Heart left ventricle (tissue), 16 donors: ENCODE results near the gene GSX1. TPM values are rescaled to one million over a fixed set of nuclear protein-coding genes. Genes with fewer than 3 reads are reported as not detected.

Experiments
- ATAC-seq, 4 donors: fragments of 200-7000 bp; cut with Tn5 transposase; one replicate each; pipeline ENCODE4 v1.9.1; 2020 to 2022; ENCODE audit warnings: moderate library complexity in 4 of 4, mild to moderate bottlenecking in 3 of 4, moderate number of reproducible peaks in 1 of 4
- DNase-seq, 5 donors: peaks; one replicate each; pipeline ENCODE4 v3.0.0-alpha.2; 2020
- H3K27ac ChIP-seq, 12 donors: fragments of 200-600 bp; sonication (generic) in 4 of 12; one replicate each; pipeline versions ENCODE4 v1.5.0 to v1.8.0; 2016 to 2022; ENCODE audit warnings: mild to moderate bottlenecking in 2 of 12
- H3K27me3 ChIP-seq, 9 donors: fragments of 200-600 bp; sonication (generic) in 2 of 9; one replicate each; pipeline versions ENCODE4 v1.5.1 to v1.8.0; 2016 to 2022; ENCODE audit warnings: mild to moderate bottlenecking in 3 of 9
- H3K36me3 ChIP-seq, 9 donors: fragments of 200-600 bp; sonication (generic) in 2 of 9; one replicate each; pipeline versions ENCODE4 v1.5.0 to v1.8.0; 2018 to 2022; ENCODE audit warnings: mild to moderate bottlenecking in 2 of 9
- H3K4me1 ChIP-seq, 12 donors: fragments of 200-600 bp; sonication (generic) in 4 of 12; one replicate each; pipeline versions ENCODE4 v1.5.0 to v1.8.0; 2016 to 2022; ENCODE audit warnings: mild to moderate bottlenecking in 3 of 12
- H3K4me3 ChIP-seq, 12 donors: fragments of 200-600 bp; sonication (generic) in 4 of 12; one replicate each; pipeline versions ENCODE4 v1.5.0 to v1.8.0; 2017 to 2022; ENCODE audit warnings: mild to moderate bottlenecking in 9 of 12, moderate library complexity in 4 of 12
- H3K9me3 ChIP-seq, 12 donors: fragments of 200-600 bp; sonication (generic) in 4 of 12; one replicate each; pipeline versions ENCODE4 v1.5.0 to v1.8.0; 2016 to 2022; ENCODE audit warnings: mild to moderate bottlenecking in 1 of 12
- POLR2A ChIP-seq, 2 donors: fragments of 450-650 bp; IDR thresholded peaks; one replicate each; pipeline ENCODE4 v1.6.1; 2017; ENCODE audit warnings: antibody characterized with exemption in 2 of 2, mild to moderate bottlenecking in 2 of 2, moderate library complexity in 2 of 2
- WGBS, 4 donors: extraction: QIAGEN DNeasy Blood & Tissue Kit in 2 of 4; methylation state at CpG; one replicate each; pipeline versions ENCODE4 v1.1.5 to v1.1.7; 2013 to 2018; 5-methylcytosine and 5-hydroxymethylcytosine counted together
- intact Hi-C, 10 donors: fragments of 100-400 bp; cut with DNase I; formaldehyde crosslinking; loops; one replicate each; pipeline versions ENCODE4 v1.11.1 to v1.14.2; 2022
- polyA plus RNA-seq, 2 donors: library from polyadenylated mRNA; stranded (reverse); fragments of 200-250 nt; gene quantifications; one replicate each; pipeline ENCODE4 v1.2.3, GENCODE V29; 2013
- total RNA-seq, 9 donors: library from RNA; depleted of rRNA in 2 of 9; stranded (reverse); fragments of >200 nt in 2 of 9; fragmentation: NEBNext Ultra II Directional in 3 of 9; extraction: Animal tissue kit (Norgen Biotek cat#: 25700) in 3 of 9; gene quantifications; one replicate each; pipeline versions ENCODE4 v1.1.0 to v1.2.4, GENCODE V29; 2016 to 2023
- TF ChIP-seq, protein P1 (sequence below), 12 donors: fragments of 200-600 bp; sonication (generic) in 4 of 12; IDR thresholded peaks; one replicate each; pipeline versions ENCODE4 v1.5.0 to v1.8.0; 2018 to 2022; ENCODE audit warnings: antibody characterized with exemption in 12 of 12, mild to moderate bottlenecking in 5 of 12
- donor health status: ischemic (EF 13 %, LVEDD 7.1; RV severe dilation, severe dysfunction).
- donor health status: healthy with polysubstance abuse.
- donor health status: DM: no; HTN: yes; CAD: no.
- donor health status: DM: no; HTN: no; CAD: no.
- donor health status: ischemic (EF 25% LVEDD 6.9; RV normal size, moderate dysfunction).
- donor health status: ischemic (EF 25% LVEDD 5.7; RV mildly dilated, moderate dysfunction).
- donor health status: healthy.
- donor health status: DM: yes; HTN: yes; CAD: no.
- donor health status: ischemic (EF 35%, LVEDD 5.7; RV mildly dilated, moderate dysfunction).
- donor health status: nonischemic (EF 11% LVEDD 7.7; RV severe dilation, severe dysfunction).
- donor health status: DM: yes; HTN: yes; CAD: no.
- donor health status: PGD.
- donor health status: ischemic (EF 29% LVEDD 5.4; RV normal size, mild dysfunction).
- donor health status: nonischemic (EF 23%, LVEDD 6.1; RV moderate dilation, normal function).

Gene GSX1
- total and polyA plus RNA-seq, 11 donors, result not detected

DNA sequence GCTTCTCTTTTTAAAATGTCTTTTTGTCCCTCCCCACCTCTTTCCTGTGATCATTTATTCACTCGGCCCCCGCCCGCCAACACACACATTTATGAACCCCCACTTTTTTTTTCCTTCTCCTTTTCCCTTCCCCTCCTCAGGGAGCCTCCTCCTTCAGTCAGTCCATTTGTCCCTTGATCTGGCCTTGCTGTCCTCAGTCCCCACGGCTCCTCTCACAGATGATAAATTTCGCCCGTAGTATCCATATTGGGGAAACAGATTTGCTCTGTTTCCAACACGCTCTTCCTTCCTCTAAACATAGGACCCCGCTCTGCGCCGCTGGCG is 2.0 kb downstream of the GSX1 start:
- intact Hi-C loops, result no loop called here
- WGBS, 4 donors, result 3 to 5% (median 5%) methylated on average over 11 of the region's 11 CpGs

DNA sequence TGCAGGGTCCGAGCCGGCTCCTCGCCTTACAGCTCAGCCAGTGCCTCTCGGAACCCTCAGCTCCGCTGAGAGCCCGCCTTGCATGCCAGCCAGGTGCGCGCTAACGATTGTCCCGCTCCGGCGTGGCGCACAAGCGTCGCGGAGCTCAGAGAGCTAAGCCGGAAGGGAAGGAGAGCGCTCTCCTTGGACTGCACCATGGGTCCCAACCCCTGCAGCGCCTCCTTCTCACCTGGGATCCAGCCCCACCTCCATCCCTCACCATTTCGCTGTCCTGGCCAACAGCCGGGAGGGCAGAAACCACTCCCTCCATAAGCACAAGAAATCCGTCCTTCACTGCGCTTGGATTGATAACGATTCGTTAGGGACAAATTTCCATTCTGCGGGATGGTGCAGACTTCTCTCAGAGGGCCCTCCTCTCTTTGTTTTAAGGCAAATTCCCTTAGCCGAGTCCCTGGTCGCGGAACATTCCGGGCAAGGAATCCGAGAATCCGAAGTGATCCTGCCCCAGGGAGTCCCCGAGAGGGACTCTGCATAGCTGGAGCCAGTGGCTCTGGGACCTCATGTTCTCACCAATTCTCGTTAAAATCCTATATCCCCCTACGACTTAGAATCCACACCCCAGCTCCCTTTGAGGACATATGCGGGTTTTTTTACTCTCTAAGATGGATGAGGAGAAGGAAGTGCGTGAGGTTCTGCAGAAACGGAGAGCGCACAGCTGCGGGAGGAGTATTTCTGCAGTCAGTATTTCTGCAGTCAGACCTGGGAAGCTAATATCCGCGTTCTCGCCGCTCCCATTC is 2.8 kb downstream of the GSX1 start:
- no peak for ATAC-seq
- H3K4me1 ChIP-seq, result peaks cover 0 to 52% (median 14%) of the 10 kb centered on the region in 12 donors
- 3 to 4% (median 3%) methylated on average over 40 to 44 of the region's 44 CpGs for WGBS, 4 donors
- H3K9me3 ChIP-seq, result no peaks in the 10 kb centered on the region
- intact Hi-C loops, result no loop called here
- H3K4me3 ChIP-seq, result no peak overlapping the region
- no peak for TF ChIP-seq POLR2A (IDR thresholded peaks at IDR 0.05)
- TF ChIP-seq, protein P1, sequence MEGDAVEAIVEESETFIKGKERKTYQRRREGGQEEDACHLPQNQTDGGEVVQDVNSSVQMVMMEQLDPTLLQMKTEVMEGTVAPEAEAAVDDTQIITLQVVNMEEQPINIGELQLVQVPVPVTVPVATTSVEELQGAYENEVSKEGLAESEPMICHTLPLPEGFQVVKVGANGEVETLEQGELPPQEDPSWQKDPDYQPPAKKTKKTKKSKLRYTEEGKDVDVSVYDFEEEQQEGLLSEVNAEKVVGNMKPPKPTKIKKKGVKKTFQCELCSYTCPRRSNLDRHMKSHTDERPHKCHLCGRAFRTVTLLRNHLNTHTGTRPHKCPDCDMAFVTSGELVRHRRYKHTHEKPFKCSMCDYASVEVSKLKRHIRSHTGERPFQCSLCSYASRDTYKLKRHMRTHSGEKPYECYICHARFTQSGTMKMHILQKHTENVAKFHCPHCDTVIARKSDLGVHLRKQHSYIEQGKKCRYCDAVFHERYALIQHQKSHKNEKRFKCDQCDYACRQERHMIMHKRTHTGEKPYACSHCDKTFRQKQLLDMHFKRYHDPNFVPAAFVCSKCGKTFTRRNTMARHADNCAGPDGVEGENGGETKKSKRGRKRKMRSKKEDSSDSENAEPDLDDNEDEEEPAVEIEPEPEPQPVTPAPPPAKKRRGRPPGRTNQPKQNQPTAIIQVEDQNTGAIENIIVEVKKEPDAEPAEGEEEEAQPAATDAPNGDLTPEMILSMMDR (IDR thresholded peaks at IDR 0.05), result no peak
- no peak for DNase-seq
- no peaks in the 10 kb centered on the region for H3K36me3 ChIP-seq
- H3K27me3 ChIP-seq, result peaks cover 74 to 100% (median 97%) of the 10 kb centered on the region in 9 donors
- H3K27ac ChIP-seq, result no peak overlapping the region

More for the DNA sequence above, 2.0 kb downstream of the GSX1 start:
- DNase-seq, result no peak
- Histone ChIP-seq H3K27ac (no peak overlapping the region), H3K4me3 (no peak overlapping the region), H3K36me3 (no peaks in the 10 kb centered on the region), H3K9me3 (no peaks in the 10 kb centered on the region), H3K4me1 (peaks cover 0 to 60% (median 21%) of the 10 kb centered on the region in 12 donors), H3K27me3 (peaks cover 75 to 100% (median 97%) of the 10 kb centered on the region in 9 donors)
- TF ChIP-seq, protein P1 (IDR thresholded peaks at IDR 0.05), result no peak
- TF ChIP-seq POLR2A (IDR thresholded peaks at IDR 0.05), result no peak
- no peak for ATAC-seq

DNA sequence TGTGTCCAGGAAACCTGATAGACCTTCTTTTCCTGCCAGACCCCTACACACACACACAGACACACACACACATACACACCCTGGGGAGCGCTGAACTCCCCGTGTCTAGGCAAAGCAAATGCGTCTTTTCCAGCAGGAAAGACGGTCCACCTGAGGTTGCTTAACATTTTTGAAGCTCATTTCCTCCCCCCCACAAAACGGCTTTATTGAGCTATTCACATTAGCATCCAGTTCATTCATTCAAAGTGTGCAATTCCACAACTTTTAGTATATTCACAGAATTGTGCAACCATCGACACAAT is 3.4 kb downstream of the GSX1 start:
- peaks cover 70 to 100% (median 97%) of the 10 kb centered on the region in 9 donors for H3K27me3 ChIP-seq
- H3K4me1 ChIP-seq, result peaks cover 0 to 46% (median 13%) of the 10 kb centered on the region in 12 donors
- intact Hi-C loops, result no loop called here

DNA sequence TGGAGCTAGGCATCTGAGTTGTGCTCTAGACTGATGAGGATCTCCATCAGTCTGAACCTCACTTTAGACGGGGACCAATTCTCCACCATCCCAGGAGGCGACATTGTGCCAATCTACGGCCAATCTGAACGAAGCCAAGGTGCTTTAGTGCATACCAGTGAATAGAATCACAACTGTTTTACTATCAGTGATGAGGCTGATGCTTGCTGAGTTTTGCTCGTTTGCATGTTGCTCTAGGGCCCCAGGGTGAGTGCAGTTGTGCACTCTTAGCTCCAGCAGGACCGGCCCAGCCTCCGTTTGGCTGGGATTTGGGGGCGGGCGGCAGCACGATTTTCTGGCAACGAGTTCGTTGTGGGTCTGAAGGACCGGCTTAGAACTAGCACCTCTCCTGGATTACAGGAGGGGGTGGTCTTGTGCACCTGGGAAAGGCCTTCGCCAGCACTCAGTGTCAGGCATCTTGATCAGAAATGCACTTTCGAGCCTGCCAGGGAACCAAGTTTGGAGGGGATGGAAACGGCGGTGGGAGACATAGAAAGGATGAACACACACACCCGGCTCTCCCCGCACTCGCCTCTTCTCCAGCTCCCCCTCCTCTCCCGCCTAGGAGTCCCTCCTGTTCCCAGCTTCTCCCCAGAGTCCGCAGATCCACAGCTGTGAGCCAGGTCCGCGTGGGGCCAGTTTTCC is 4.4 kb downstream of the GSX1 start:
- intact Hi-C loops, result no loop called here
- Histone ChIP-seq H3K4me3 (peak overlapping the region in 1 of 12 donors; percentile 7), H3K27ac (no peak overlapping the region), H3K9me3 (no peaks in the 10 kb centered on the region), H3K27me3 (peaks cover 60 to 100% (median 92%) of the 10 kb centered on the region in 9 donors), H3K36me3 (no peaks in the 10 kb centered on the region), H3K4me1 (peaks cover 0 to 36% (median 6%) of the 10 kb centered on the region in 12 donors)
- TF ChIP-seq, protein P1 (IDR thresholded peaks at IDR 0.05), result no peak
- no peak for TF ChIP-seq POLR2A (IDR thresholded peaks at IDR 0.05)
- 1 to 2% (median 2%) methylated on average over 20 to 24 of the region's 24 CpGs for WGBS, 4 donors
- ATAC-seq (no peak), DNase-seq (no peak)

More for the DNA sequence above, 3.4 kb downstream of the GSX1 start:
- Histone ChIP-seq H3K27ac (no peak overlapping the region), H3K9me3 (no peaks in the 10 kb centered on the region), H3K4me3 (peak overlapping the region in 1 of 12 donors; percentile 7), H3K36me3 (no peaks in the 10 kb centered on the region)
- 1 to 5% (median 5%) methylated on average over 6 of the region's 6 CpGs for WGBS, 4 donors
- TF ChIP-seq, protein P1 (IDR thresholded peaks at IDR 0.05), result no peak
- no peak for TF ChIP-seq POLR2A (IDR thresholded peaks at IDR 0.05)
- ATAC-seq (no peak), DNase-seq (no peak)
